ENCODE results near the gene CARM1. TPM values are rescaled to one million over a fixed set of nuclear protein-coding genes. Genes with fewer than 3 reads are reported as not detected.

CARM1 gene
- total RNA-seq, 6 experiments from 2014 or later, result 13.7 to 20.5 (median 17.5) TPM

GRCh38 chr19:10927730-10928562, 56.6 kb downstream of the CARM1 start:
- Histone ChIP-seq H3K27me3 (no peaks in the 10 kb centered on the region), H3K27ac (peak overlapping the region; percentile 53 to 78 (median 75)), H3K4me1 (peaks cover 0 to 18% (median 5%) of the 10 kb centered on the region in 4 donors), H3K9me3 (no peaks in the 10 kb centered on the region), H3K4me3 (peak overlapping the region; percentile 96 to 100 (median 98)), H3K36me3 (peaks cover 0 to 13% (median 4%) of the 10 kb centered on the region in 4 donors)
- no peak for ATAC-seq
- whole genome bisulfite sequencing (ENCODE audit: insufficient coverage, low coverage, low lambda C conversion rate, missing lambda C conversion rate), result 0% methylated on average over 5 of the region's 47 CpGs
- intact Hi-C loops (cut with DNase I), result loop anchor here in 1 of 2 donors (10.0 kb wide), 1 partner anchor 53 kb away; the partner anchor contains the start of gene CARM1
- DNase-seq, result no peak
- TF ChIP-seq CTCF (IDR thresholded peaks at IDR 0.05) (no peak), POLR2A (IDR thresholded peaks at IDR 0.05) (no peak)

GRCh38 chr19:10928563-10929401, 57.4 kb downstream of the CARM1 start, which contains the start of the genes TIMM29 and YIPF2:
Gene TIMM29 (plus strand): TSS chr19:10928811. CDS start chr19:10928823, 12 bp downstream.
Gene YIPF2 (minus strand): TSS chr19:10928639. CDS start chr19:10928410, 229 bp downstream.
- TF ChIP-seq POLR2A (IDR thresholded peaks at IDR 0.05), result peak; percentile 66
- TF ChIP-seq CTCF (IDR thresholded peaks at IDR 0.05), result no peak
- intact Hi-C loops (cut with DNase I), result loop anchor here in 1 of 2 donors (10.0 kb wide), 1 partner anchor 54 kb away; the partner anchor contains the start of gene CARM1
- H3K27ac ChIP-seq, result peak within 1 kb of the TSS; percentile 53 to 78 (median 75)

GRCh38 chr19:10929402-10929794, 58.0 kb downstream of the CARM1 start:
- Histone ChIP-seq H3K4me1 (peaks cover 0 to 18% (median 5%) of the 10 kb centered on the region in 4 donors), H3K36me3 (no peaks in the 10 kb centered on the region), H3K9me3 (no peaks in the 10 kb centered on the region), H3K27ac (peak overlapping the region in 2 of 3 donors; percentile 53 to 75), H3K4me3 (peak overlapping the region; percentile 96 to 100 (median 98)), H3K27me3 (no peaks in the 10 kb centered on the region)
- WGBS (ENCODE audit: insufficient coverage, low coverage, low lambda C conversion rate, missing lambda C conversion rate), result no CpG with 5 or more reads among the region's 27 CpGs
- DNase-seq (peak in 1 of 3 donors; percentile 51), ATAC-seq (no peak)
- no peak for TF ChIP-seq CTCF (IDR thresholded peaks at IDR 0.05)
- no peak for TF ChIP-seq POLR2A (IDR thresholded peaks at IDR 0.05)
- intact Hi-C loops (cut with DNase I), result loop anchor here in 1 of 2 donors (10.0 kb wide), 1 partner anchor 55 kb away; the partner anchor contains the start of gene CARM1

More at GRCh38 chr19:10928563-10929401, 57.4 kb downstream of the CARM1 start, which contains the start of the genes TIMM29 and YIPF2:
- Histone ChIP-seq H3K4me1 (peaks cover 0 to 18% (median 5%) of the 10 kb centered on the region in 4 donors), H3K27me3 (no peaks in the 10 kb centered on the region), H3K36me3 (peaks cover 0 to 5% (median 0%) of the 10 kb centered on the region in 4 donors), H3K9me3 (no peaks in the 10 kb centered on the region), H3K4me3 (peak within 1 kb of the TSS; percentile 96 to 100 (median 98))
- 1% methylated on average over 18 of the region's 96 CpGs for WGBS (ENCODE audit: insufficient coverage, low coverage, low lambda C conversion rate, missing lambda C conversion rate)
- peak; percentile 96 to 98 (median 98) for DNase-seq
- ATAC-seq, result peak; percentile 93 to 96 (median 94)

Data from right lobe of liver (tissue), 6 donors.